Thoracic aorta endothelial cell (primary cell): ENCODE results near the gene ENDOV. TPM values are rescaled to one million over a fixed set of nuclear protein-coding genes. Genes with fewer than 3 reads are reported as not detected.

Experiments used
- small RNA-seq: library from RNA; depleted of rRNA; stranded (forward); fragments of <200 nt; gene quantifications from one replicate; pipeline ENCODE3, GENCODE V24; 2012
- total RNA-seq: library from RNA; depleted of rRNA; stranded (reverse); fragments of >200 nt; gene quantifications from 2 replicates; pipeline ENCODE4 v1.2.3, GENCODE V29; 2012

The ENDOV gene
- total RNA-seq: 11.5 and 11.7 TPM in 2 replicates

DNA sequence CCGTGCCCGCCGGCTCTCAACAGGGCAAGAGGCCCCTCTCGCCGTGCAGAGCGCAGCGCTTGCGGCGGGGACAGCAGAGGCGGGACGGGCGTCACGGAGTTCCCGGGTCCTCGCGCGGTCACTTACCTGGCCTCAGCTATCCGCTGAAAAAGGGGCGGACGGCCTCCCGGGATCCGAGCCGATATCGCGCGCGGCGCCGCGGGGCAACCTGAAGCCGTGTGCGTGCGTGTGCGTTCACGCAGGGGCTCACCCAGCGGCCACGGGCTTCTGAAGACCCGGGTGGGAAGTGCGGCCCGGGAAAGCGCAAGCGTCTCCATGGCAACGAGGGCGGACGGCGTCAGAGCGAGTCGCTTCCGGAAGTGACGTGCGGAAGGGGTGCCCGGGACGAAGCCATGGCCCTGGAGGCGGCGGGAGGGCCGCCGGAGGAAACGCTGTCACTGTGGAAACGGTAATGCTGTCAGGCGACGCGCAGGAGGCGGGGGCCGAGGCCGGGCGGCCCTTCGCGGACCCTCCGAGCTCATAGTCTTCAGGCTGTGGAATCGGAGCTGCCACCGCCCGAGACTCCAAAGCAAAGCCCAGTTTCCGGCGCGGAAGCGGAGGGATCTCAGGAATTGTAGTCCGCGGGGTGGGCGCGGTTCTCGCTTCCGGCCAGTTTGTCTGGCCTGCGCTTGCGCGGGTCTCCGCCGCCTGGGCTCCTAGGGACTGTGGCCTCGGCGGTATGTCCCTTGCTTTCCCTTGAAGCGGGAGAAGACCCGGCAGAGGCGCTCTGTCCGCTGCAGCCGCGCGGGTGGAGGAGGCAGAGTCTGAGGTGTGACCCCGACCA is at the start of gene ENDOV:
ENDOV (plus strand) TSS at position 365 of the 823 bp plus-strand sequence; CDS start at position 393, 28 bp downstream.

DNA sequence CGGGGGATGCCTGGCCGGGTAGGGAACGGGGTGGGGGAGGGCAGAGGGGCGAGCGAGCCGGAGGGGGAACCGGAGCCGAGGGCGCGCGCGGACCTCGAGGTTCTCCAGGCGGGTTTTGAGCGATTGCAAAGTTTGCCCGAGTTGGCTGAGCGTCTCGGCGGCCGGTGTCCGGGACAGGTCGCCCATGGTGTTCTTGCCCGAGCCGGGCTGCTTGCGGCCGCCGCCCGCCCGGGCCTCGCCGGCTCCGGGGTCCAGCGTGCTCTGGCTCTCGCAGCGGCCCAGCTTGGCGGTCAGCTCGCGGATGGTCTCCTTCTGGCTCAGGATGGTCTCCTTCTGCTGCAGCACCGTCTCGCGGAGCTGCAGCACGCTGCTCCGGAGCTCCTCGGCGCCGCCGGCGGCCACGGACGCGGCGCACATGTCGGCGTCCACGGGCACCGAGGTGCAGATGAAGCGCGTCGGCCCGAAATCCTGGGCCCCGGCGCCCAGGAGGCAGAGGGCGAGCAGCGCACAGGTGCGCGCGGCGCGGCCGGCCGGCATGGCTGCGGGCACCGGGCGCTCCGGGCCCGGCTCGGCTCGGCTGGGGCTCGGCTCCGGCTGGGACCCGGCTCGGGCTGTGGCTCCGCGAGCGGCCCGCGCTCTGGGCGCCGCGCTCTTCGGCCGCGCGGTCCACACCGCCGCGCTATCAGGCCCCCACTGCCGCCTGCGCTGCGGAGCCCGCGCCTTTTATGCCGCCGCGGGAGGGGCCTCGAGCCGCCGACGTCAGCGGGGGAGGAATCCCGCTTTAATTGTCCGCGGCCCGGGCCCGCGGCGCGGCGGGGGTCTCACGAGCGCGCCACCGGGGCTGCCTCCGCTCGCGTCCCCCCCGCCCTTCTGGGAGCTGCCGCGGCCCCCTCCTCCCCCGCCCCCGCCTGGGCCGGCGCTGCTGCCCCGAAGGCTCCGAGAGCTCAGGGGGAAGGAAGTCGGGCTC is 61.2 kb downstream of the ENDOV start, which contains the start of gene NPTX1:
NPTX1 (minus strand) TSS at position 698 of the 967 bp plus-strand sequence; CDS start at position 537, 161 bp downstream.

Small RNAs within 50 kb of the gene (small RNA-seq; reads per million reads assigned to genes)
- gene MIR4730: not detected

Other genes starting within 250 kb of the ENDOV start
- gene CARD14, start 245.1 kb upstream of the ENDOV start, total RNA-seq: not detected in 2 replicates
- gene SGSH, start 194.8 kb upstream of the ENDOV start, total RNA-seq: 28.9 and 29.3 TPM in 2 replicates
- 10.6 and 13.2 TPM in 2 replicates for gene SLC26A11, start 194.7 kb upstream of the ENDOV start, total RNA-seq
- 136 and 185 TPM in 2 replicates for gene RNF213, start 154.3 kb upstream of the ENDOV start, total RNA-seq
- 0.07 TPM in 1 of 2 replicates, not detected in the other for gene NPTX1, start 61.4 kb downstream of the ENDOV start, total RNA-seq
- 36.8 and 40.9 TPM in 2 replicates for gene RPTOR, start 129.7 kb downstream of the ENDOV start, total RNA-seq